ENCODE measurements around the gene OR5B3.

DNA sequence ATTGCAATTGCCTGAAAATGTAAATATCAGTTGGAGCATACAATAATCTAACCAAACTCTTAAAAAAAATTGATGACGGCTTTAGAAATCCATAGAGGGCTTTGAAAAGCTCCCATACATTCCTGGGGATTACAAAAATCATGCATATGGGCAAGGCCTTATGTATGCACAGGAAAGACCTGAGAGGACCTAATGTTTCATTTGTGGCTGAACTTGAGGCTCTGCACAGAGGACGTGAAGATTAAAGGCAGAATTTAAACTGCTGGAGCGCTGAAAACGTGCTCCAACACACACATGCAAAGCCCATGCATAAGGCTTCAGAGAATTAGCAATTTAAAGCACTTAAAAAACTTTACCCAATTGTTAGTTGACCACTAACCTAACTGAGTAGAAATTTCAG, 31.8 kb upstream of the OR5B3 start:
- TF ChIP-seq, protein P1, sequence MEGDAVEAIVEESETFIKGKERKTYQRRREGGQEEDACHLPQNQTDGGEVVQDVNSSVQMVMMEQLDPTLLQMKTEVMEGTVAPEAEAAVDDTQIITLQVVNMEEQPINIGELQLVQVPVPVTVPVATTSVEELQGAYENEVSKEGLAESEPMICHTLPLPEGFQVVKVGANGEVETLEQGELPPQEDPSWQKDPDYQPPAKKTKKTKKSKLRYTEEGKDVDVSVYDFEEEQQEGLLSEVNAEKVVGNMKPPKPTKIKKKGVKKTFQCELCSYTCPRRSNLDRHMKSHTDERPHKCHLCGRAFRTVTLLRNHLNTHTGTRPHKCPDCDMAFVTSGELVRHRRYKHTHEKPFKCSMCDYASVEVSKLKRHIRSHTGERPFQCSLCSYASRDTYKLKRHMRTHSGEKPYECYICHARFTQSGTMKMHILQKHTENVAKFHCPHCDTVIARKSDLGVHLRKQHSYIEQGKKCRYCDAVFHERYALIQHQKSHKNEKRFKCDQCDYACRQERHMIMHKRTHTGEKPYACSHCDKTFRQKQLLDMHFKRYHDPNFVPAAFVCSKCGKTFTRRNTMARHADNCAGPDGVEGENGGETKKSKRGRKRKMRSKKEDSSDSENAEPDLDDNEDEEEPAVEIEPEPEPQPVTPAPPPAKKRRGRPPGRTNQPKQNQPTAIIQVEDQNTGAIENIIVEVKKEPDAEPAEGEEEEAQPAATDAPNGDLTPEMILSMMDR (IDR thresholded peaks at IDR 0.05), result no peak
- TF ChIP-seq POLR2AphosphoS5 (IDR thresholded peaks at IDR 0.05), result no peak
